DOHH2 (cell line): Measurements from ENCODE around the gene CEACAM20.

Source experiments
- EZH2phosphoT487 ChIP-seq: fragments of 200-600 bp; sonication (generic); IDR thresholded peaks from 2 replicates; pipeline ENCODE4 v1.6.1; 2017; ENCODE audit warnings: borderline replicate concordance, mild to moderate bottlenecking, antibody characterized with exemption, low read length, moderate library complexity, mixed read lengths
- TF ChIP-seq, protein P1 (sequence below): fragments of 200-600 bp; sonication (generic); IDR thresholded peaks from one replicate; pipeline ENCODE4 v1.5.1; 2014; ENCODE audit warnings: antibody characterized with exemption, mild to moderate bottlenecking, low read depth, low read length; ENCODE audit not compliant: poor library complexity, severe bottlenecking

DNA sequence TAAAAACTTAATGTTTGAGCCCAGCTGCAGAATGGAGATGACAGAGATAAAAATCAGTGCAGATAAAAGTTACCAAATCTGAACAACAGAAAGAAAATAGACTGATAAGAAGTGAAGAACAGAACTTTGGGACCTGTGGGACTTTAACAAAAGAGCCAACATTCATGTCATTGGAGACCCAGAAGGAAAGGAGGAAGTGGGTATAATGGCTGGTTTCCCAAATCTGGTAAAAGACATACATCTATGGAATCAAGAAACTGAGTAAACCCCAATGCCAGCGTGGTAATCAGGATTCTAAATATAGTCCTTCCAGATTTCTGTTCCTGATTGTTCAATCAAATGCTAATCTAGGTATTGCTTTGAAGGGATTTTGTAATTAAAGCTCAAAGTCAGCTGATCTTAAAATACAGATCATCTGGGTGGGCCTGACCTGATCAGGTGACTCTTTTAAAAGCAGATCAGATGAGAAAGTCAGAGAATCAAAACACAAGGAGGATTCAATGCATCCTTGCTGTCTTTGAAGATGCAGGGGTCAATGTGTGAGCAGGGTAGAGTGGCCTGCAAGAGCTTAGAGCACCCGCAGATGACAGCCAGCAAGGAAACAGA lies 25.3 kb upstream of the CEACAM20 start:
- TF ChIP-seq, protein P1, sequence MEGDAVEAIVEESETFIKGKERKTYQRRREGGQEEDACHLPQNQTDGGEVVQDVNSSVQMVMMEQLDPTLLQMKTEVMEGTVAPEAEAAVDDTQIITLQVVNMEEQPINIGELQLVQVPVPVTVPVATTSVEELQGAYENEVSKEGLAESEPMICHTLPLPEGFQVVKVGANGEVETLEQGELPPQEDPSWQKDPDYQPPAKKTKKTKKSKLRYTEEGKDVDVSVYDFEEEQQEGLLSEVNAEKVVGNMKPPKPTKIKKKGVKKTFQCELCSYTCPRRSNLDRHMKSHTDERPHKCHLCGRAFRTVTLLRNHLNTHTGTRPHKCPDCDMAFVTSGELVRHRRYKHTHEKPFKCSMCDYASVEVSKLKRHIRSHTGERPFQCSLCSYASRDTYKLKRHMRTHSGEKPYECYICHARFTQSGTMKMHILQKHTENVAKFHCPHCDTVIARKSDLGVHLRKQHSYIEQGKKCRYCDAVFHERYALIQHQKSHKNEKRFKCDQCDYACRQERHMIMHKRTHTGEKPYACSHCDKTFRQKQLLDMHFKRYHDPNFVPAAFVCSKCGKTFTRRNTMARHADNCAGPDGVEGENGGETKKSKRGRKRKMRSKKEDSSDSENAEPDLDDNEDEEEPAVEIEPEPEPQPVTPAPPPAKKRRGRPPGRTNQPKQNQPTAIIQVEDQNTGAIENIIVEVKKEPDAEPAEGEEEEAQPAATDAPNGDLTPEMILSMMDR: no peak
- no peak for TF ChIP-seq EZH2phosphoT487
